B cell (primary cell): ENCODE results near the gene CFAP161. TPM values are rescaled to one million over a fixed set of nuclear protein-coding genes. Genes with fewer than 3 reads are reported as not detected.

ENCODE experiments used
- ATAC-seq: fragments of 200-7000 bp; cut with Tn5 transposase; one replicate; pipeline ENCODE4 v1.10.0; 2021; ENCODE audit warnings: low read depth, mild to moderate bottlenecking, moderate number of reproducible peaks, moderate library complexity
- CTCF ChIA-PET: fragments of 350-600 bp; sonication (Branson Sonifier 250); formaldehyde crosslinking; loops from one replicate; lab custom pipeline; 2021; ENCODE audit warnings: antibody characterized with exemption, inconsistent platforms; lab: Charles Lee
- POLR2A ChIA-PET: fragments of 350-600 bp; sonication (Branson Sonifier 250); formaldehyde crosslinking; loops from one replicate; lab custom pipeline; 2021; ENCODE audit warnings: antibody characterized with exemption; lab: Charles Lee
- DNase-seq: peaks from one replicate; pipeline ENCODE4 v3.0.0; 2013
- H2AFZ ChIP-seq: 2 replicates; pipeline ENCODE4 v1.6.1; 2012; ENCODE audit warnings: mild to moderate bottlenecking, low read depth, low read length; ENCODE audit not compliant: insufficient read depth, poor library complexity, severe bottlenecking
- H3K27ac ChIP-seq, 2 donors: 1 replicate in 1 of 2; 2 replicates in 1 of 2; pipeline ENCODE4 v1.5.1; 2012 to 2013; ENCODE audit warnings: low read length in 2 of 2, mild to moderate bottlenecking in 2 of 2, moderate library complexity in 1 of 2
- H3K27me3 ChIP-seq, 4 experiments: fragments of 200-600 bp in 1 of 4; sonication (generic) in 1 of 4; replicated peaks in 1 of 4; 1 replicate in 2 of 4; 2 replicates in 2 of 4; pipeline versions ENCODE4 v1.6.1 to v1.7.0; 2013 to 2016; ENCODE audit warnings: low read length in 3 of 4, mild to moderate bottlenecking in 2 of 4, mixed read lengths in 1 of 4, moderate library complexity in 1 of 4; ENCODE audit not compliant: insufficient read depth in 4 of 4, control insufficient read depth in 3 of 4; ENCODE audit errors: control extremely low read depth in 1 of 4
- H3K36me3 ChIP-seq, 2 experiments: replicated peaks in 1 of 2; 1 replicate in 1 of 2; 2 replicates in 1 of 2; pipeline versions ENCODE4 v1.6.1 to v1.7.1; 2013; ENCODE audit warnings: low read length in 1 of 2; ENCODE audit not compliant: insufficient read depth in 2 of 2, control insufficient read depth in 1 of 2; ENCODE audit errors: control extremely low read depth in 1 of 2, extremely low read depth in 1 of 2
- H3K4me1 ChIP-seq, 2 donors: fragments of 200-600 bp in 1 of 2; sonication (generic) in 1 of 2; 1 replicate in 1 of 2; 2 replicates in 1 of 2; pipeline versions ENCODE4 v1.5.1 to v1.6.1; 2013 to 2017; ENCODE audit warnings: low read length in 2 of 2; ENCODE audit not compliant: control insufficient read depth in 2 of 2, insufficient read depth in 2 of 2
- H3K4me2 ChIP-seq: replicated peaks from 2 replicates; pipeline ENCODE3; 2012; ENCODE audit warnings: mild to moderate bottlenecking, low read depth, low read length; ENCODE audit not compliant: poor library complexity, severe bottlenecking
- H3K4me3 ChIP-seq, 5 experiments: fragments of 200-600 bp in 1 of 5; sonication (generic) in 1 of 5; 1 replicate in 3 of 5; 2 replicates in 2 of 5; pipeline versions ENCODE4 v1.5.1 to v1.7.0; 2011 to 2016; ENCODE audit warnings: low read length in 4 of 5, mild to moderate bottlenecking in 4 of 5, low read depth in 2 of 5, control low read depth in 1 of 5, moderate library complexity in 1 of 5; ENCODE audit not compliant: insufficient read depth in 1 of 5; ENCODE audit errors: control extremely low read depth in 1 of 5, extremely low read depth in 1 of 5
- H3K79me2 ChIP-seq: fragments of 200-600 bp; sonication (generic); one replicate; pipeline ENCODE4 v1.6.0; 2016; ENCODE audit warnings: low read length; ENCODE audit not compliant: control insufficient read depth, insufficient read depth
- H3K9ac ChIP-seq: fragments of 200-600 bp; sonication (generic); 2 replicates; pipeline ENCODE4 v1.6.1; 2017; ENCODE audit warnings: mild to moderate bottlenecking, low read length, moderate library complexity
- H3K9me3 ChIP-seq, 3 donors: one replicate each; pipeline versions ENCODE4 v1.6.1 to v1.7.1; 2013; ENCODE audit warnings: low read length in 2 of 3; ENCODE audit not compliant: control insufficient read depth in 2 of 3, insufficient read depth in 1 of 3; ENCODE audit errors: control extremely low read depth in 1 of 3
- H4K20me1 ChIP-seq: 2 replicates; pipeline ENCODE4 v1.6.0; 2012; ENCODE audit warnings: mild to moderate bottlenecking, low read length; ENCODE audit not compliant: insufficient read depth, control insufficient read depth, poor library complexity, severe bottlenecking
- H3K27ac Mint-ChIP-seq: one replicate; pipeline ENCODE4 v1.8.0; 2021; ENCODE audit warnings: mixed read lengths
- H3K27me3 Mint-ChIP-seq: one replicate; pipeline ENCODE4 v1.8.0; 2021; ENCODE audit warnings: mixed read lengths
- H3K4me1 Mint-ChIP-seq: one replicate; pipeline ENCODE4 v1.8.0; 2021; ENCODE audit warnings: mixed read lengths
- H3K4me3 Mint-ChIP-seq: one replicate; pipeline ENCODE4 v1.8.0; 2021; ENCODE audit warnings: mixed read lengths
- H3K9me3 Mint-ChIP-seq: one replicate; pipeline ENCODE4 v1.8.0; 2022; ENCODE audit warnings: mixed read lengths; ENCODE audit not compliant: insufficient read depth
- CTCF ChIP-seq: fragments of 200-600 bp; IDR thresholded peaks from one replicate; pipeline ENCODE4 v1.8.0; 2022; ENCODE audit warnings: antibody characterized with exemption, mild to moderate bottlenecking
- EZH2 ChIP-seq: IDR thresholded peaks from 2 replicates; pipeline ENCODE4 v1.6.1; 2012; ENCODE audit warnings: borderline replicate concordance, low read depth, mild to moderate bottlenecking, moderate library complexity, low read length; ENCODE audit not compliant: insufficient read depth, poor library complexity, severe bottlenecking
- WGBS: methylation state at CpG from one replicate; pipeline ENCODE4 v1.1.5; 2013; ENCODE audit warnings: missing lambda C conversion rate; ENCODE audit not compliant: insufficient coverage; 5-methylcytosine and 5-hydroxymethylcytosine counted together
- intact Hi-C: fragments of 100-400 bp; cut with micrococcal nuclease; formaldehyde crosslinking; loops from one replicate; pipeline ENCODE4 v1.10.0; 2022
- polyA plus RNA-seq: library from polyadenylated mRNA; depleted of rRNA; stranded (reverse); fragments of >200 nt; gene quantifications from 2 replicates; pipeline ENCODE4 v1.2.3, GENCODE V29; 2012
- total RNA-seq, 2 donors: library from RNA; stranded (reverse); fragments of 120-200 nt in 1 of 2; gene quantifications; 1 replicate in 1 of 2; 2 replicates in 1 of 2; pipeline versions ENCODE4 v1.2.3 to v1.2.4, GENCODE V29; 2013 to 2022

Gene CFAP161
- total and polyA plus RNA-seq, 2 donors (not counting 1 experiment from before 2014, with no cell fraction given) = not detected

- H4K20me1 ChIP-seq = no peaks in the 10 kb centered on the region
- peaks cover 5% of the 10 kb centered on the region for H3K4me1 Mint-ChIP-seq
- H3K9me3 ChIP-seq = no peaks in the 10 kb centered on the region
- H3K27ac Mint-ChIP-seq = no peak overlapping the region
- H3K27me3 ChIP-seq = peaks cover 0 to 8% (median 3%) of the 10 kb centered on the region in 4 experiments
- no peak overlapping the region for H2AFZ ChIP-seq
- ChIA-PET CTCF (interaction anchor here (0.7 to 8.3 kb wide), 5 partner anchors 14 to 289 kb away, joined by 3 to 164 read pairs (median 3); no protein-coding TSS in a partner anchor), POLR2A (interaction anchor here (0.6 kb wide), 2 partner anchors 56 to 151 kb away, joined by 4 to 19 read pairs; no protein-coding TSS in a partner anchor)
- H3K9me3 Mint-ChIP-seq = no peaks in the 10 kb centered on the region
- 17% methylated on average over 2 of the region's 6 CpGs for WGBS
- no peaks in the 10 kb centered on the region for H3K79me2 ChIP-seq
- no peak overlapping the region for H3K4me2 ChIP-seq
- no peak for ATAC-seq
- peak; percentile 22 for DNase-seq
- peaks cover 32% of the 10 kb centered on the region for H3K27me3 Mint-ChIP-seq
- TF ChIP-seq EZH2 = no peak
- no peak for TF ChIP-seq CTCF
- H3K4me3 ChIP-seq = no peak overlapping the region
- no peak overlapping the region for H3K27ac ChIP-seq
- no peak overlapping the region for H3K4me3 Mint-ChIP-seq
- no peaks in the 10 kb centered on the region for H3K4me1 ChIP-seq
- H3K36me3 ChIP-seq = no peaks in the 10 kb centered on the region
- intact Hi-C loops = no loop called here
- H3K9ac ChIP-seq = no peak overlapping the region
Measured at GRCh38 chr15:81111510-81112470, 22.3 kb upstream of the CFAP161 start.

DNA sequence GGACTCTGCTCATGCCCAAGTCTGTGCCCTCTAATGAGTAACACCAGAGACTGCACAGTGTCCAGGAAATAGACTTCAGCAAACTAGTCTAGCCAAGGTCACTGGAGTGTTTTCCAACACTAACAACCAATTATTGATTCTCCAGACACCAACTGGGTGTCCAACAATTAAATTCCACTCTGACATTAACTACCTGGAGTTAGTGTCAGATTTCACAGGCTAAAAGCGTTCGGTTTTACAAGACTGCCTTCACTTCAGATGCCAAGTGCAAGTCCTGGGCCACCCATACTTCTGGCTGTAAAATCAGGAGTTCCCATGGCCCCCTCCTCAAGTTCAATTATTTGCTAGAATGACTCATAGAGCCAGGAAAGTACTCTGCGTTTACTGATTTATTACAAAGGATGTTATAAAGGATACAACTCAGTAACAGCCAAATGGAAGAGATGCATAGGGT lies 20.8 kb upstream of the CFAP161 start:
- Histone ChIP-seq H3K79me2 (no peaks in the 10 kb centered on the region), H4K20me1 (no peaks in the 10 kb centered on the region), H3K4me1 (no peaks in the 10 kb centered on the region), H3K4me3 (no peak overlapping the region), H3K27ac (no peak overlapping the region), H2AFZ (no peak overlapping the region), H3K9me3 (no peaks in the 10 kb centered on the region), H3K27me3 (peaks cover 0 to 12% (median 4%) of the 10 kb centered on the region in 4 experiments), H3K36me3 (no peaks in the 10 kb centered on the region), H3K9ac (no peak overlapping the region), H3K4me2 (no peak overlapping the region)
- no peak for TF ChIP-seq CTCF
- TF ChIP-seq EZH2 = no peak
- DNase-seq (no peak), ATAC-seq (no peak)
- 100% methylated on average over 2 of the region's 3 CpGs for WGBS
- intact Hi-C loops = no loop called here
- ChIA-PET CTCF (interaction anchor here (1.0 to 8.3 kb wide), 4 partner anchors 10 to 287 kb away, joined by 3 to 164 read pairs (median 4); no protein-coding TSS in a partner anchor), POLR2A (no interaction called here)
- Mint-ChIP-seq H3K4me3 (no peak overlapping the region), H3K9me3 (no peaks in the 10 kb centered on the region), H3K27me3 (peaks cover 37% of the 10 kb centered on the region), H3K27ac (no peak overlapping the region), H3K4me1 (peaks cover 5% of the 10 kb centered on the region)
